CD14-positive monocyte (primary cell): ENCODE data around the gene CCNQ. TPM values are rescaled to one million over a fixed set of nuclear protein-coding genes. Genes with fewer than 3 reads are reported as not detected.

Source experiments
- DNase-seq, 3 donors: peaks; one replicate each; pipeline ENCODE4 v3.0.0-alpha.2; 2011 to 2022
- H2AFZ ChIP-seq: 2 replicates; pipeline ENCODE4 v1.6.0; 2012; ENCODE audit warnings: mild to moderate bottlenecking, low read depth, low read length, inconsistent platforms; ENCODE audit not compliant: insufficient read depth, poor library complexity, severe bottlenecking
- H3K27ac ChIP-seq, 2 donors: 1 replicate in 1 of 2; 2 replicates in 1 of 2; pipeline ENCODE4 v1.5.1; 2012 to 2013; ENCODE audit warnings: low read length in 2 of 2, control low read depth in 1 of 2, inconsistent platforms in 1 of 2, low read depth in 1 of 2, mild to moderate bottlenecking in 1 of 2
- H3K27me3 ChIP-seq, 2 donors: one replicate each; pipeline versions ENCODE4 v1.6.0 to v1.6.1; 2011 to 2013; ENCODE audit warnings: low read length in 2 of 2; ENCODE audit not compliant: control insufficient read depth in 2 of 2, insufficient read depth in 2 of 2
- H3K36me3 ChIP-seq, 2 donors: replicated peaks in 1 of 2; 1 replicate in 1 of 2; 2 replicates in 1 of 2; pipeline versions ENCODE4 v1.5.1 to v1.6.1; 2012 to 2013; ENCODE audit warnings: low read length in 2 of 2, control low read depth in 1 of 2, inconsistent platforms in 1 of 2, mild to moderate bottlenecking in 1 of 2; ENCODE audit not compliant: insufficient read depth in 2 of 2, control insufficient read depth in 1 of 2
- H3K4me1 ChIP-seq, 2 donors: 1 replicate in 1 of 2; 2 replicates in 1 of 2; pipeline versions ENCODE4 v1.5.1 to v1.6.1; 2012 to 2013; ENCODE audit warnings: low read length in 2 of 2, control low read depth in 1 of 2, inconsistent platforms in 1 of 2, mild to moderate bottlenecking in 1 of 2, moderate library complexity in 1 of 2; ENCODE audit not compliant: insufficient read depth in 2 of 2, control insufficient read depth in 1 of 2
- H3K4me2 ChIP-seq: replicated peaks from 2 replicates; pipeline ENCODE3; 2012; ENCODE audit warnings: low read length, moderate library complexity, mild to moderate bottlenecking; ENCODE audit not compliant: poor library complexity, severe bottlenecking; ENCODE audit errors: extremely low read depth
- H3K4me3 ChIP-seq, 3 experiments: fragments of 200-600 bp in 1 of 3; sonication (generic) in 1 of 3; replicated peaks in 1 of 3; 1 replicate in 2 of 3; 2 replicates in 1 of 3; pipeline ENCODE4 v1.5.1; 2011 to 2013; ENCODE audit warnings: low read length in 3 of 3, mild to moderate bottlenecking in 3 of 3, control low read depth in 2 of 3, low read depth in 2 of 3, inconsistent platforms in 1 of 3, moderate library complexity in 1 of 3
- H3K79me2 ChIP-seq: 2 replicates; pipeline ENCODE4 v1.6.0; 2012; ENCODE audit warnings: mild to moderate bottlenecking, control low read depth, inconsistent platforms, low read length, moderate library complexity; ENCODE audit not compliant: insufficient read depth
- H3K9ac ChIP-seq: 2 replicates; pipeline ENCODE4 v1.6.0; 2017; ENCODE audit warnings: low read length, mild to moderate bottlenecking; ENCODE audit not compliant: insufficient read depth, poor library complexity, severe bottlenecking
- H3K9me3 ChIP-seq, 2 donors: replicated peaks in 1 of 2; 1 replicate in 1 of 2; 2 replicates in 1 of 2; pipeline versions ENCODE4 v1.5.1 to v1.6.1; 2012 to 2013; ENCODE audit warnings: low read length in 2 of 2, control low read depth in 1 of 2; ENCODE audit not compliant: control insufficient read depth in 1 of 2, insufficient read depth in 1 of 2
- H4K20me1 ChIP-seq: 2 replicates; pipeline ENCODE4 v1.6.0; 2012; ENCODE audit warnings: mild to moderate bottlenecking, low read length, control low read depth, moderate library complexity; ENCODE audit not compliant: insufficient read depth
- H3K27ac Mint-ChIP-seq, 7 donors: one replicate each; pipeline ENCODE4 v1.8.0; 2020; ENCODE audit warnings: mild to moderate bottlenecking in 7 of 7, mixed read lengths in 7 of 7, moderate library complexity in 6 of 7, inconsistent platforms in 2 of 7
- H3K27me3 Mint-ChIP-seq, 3 donors: one replicate each; pipeline ENCODE4 v1.8.0; 2021 to 2022; ENCODE audit warnings: low read depth in 3 of 3, mild to moderate bottlenecking in 3 of 3, mixed read lengths in 3 of 3, moderate library complexity in 3 of 3, inconsistent platforms in 1 of 3
- H3K36me3 Mint-ChIP-seq, 2 donors: one replicate each; pipeline ENCODE4 v1.8.0; 2020; ENCODE audit warnings: mixed read lengths in 2 of 2, inconsistent platforms in 1 of 2, mild to moderate bottlenecking in 1 of 2
- H3K4me1 Mint-ChIP-seq: one replicate; pipeline ENCODE4 v1.8.0; 2020; ENCODE audit warnings: mild to moderate bottlenecking, mixed read lengths
- H3K4me3 Mint-ChIP-seq, 2 donors: one replicate each; pipeline ENCODE4 v1.8.0; 2020; ENCODE audit warnings: mild to moderate bottlenecking in 2 of 2, mixed read lengths in 2 of 2, moderate library complexity in 1 of 2
- H3K9me3 Mint-ChIP-seq, 7 donors: one replicate each; pipeline ENCODE4 v1.8.0; 2020 to 2022; ENCODE audit warnings: mixed read lengths in 7 of 7, mild to moderate bottlenecking in 6 of 7, moderate library complexity in 6 of 7, inconsistent platforms in 2 of 7
- WGBS: methylation state at CpG from one replicate; pipeline ENCODE4 v1.1.5; 2013; ENCODE audit warnings: missing lambda C conversion rate; ENCODE audit not compliant: insufficient coverage; 5-methylcytosine and 5-hydroxymethylcytosine counted together
- intact Hi-C, 2 donors: fragments of 100-400 bp; cut with micrococcal nuclease; formaldehyde crosslinking; loops; one replicate each; pipeline versions ENCODE4 v1.15.0 to v1.15.1; 2023
- polyA plus RNA-seq, 3 donors: library from polyadenylated mRNA; depleted of rRNA in 1 of 3; unstranded in 2 of 3; stranded (reverse) in 1 of 3; fragments of 300-500 nt in 2 of 3; fragments of >200 nt in 1 of 3; fragmentation: Illumina TruSeq in 2 of 3; gene quantifications; 1 replicate in 2 of 3; 2 replicates in 1 of 3; pipeline ENCODE4 v1.2.3, GENCODE V29; 2012 to 2021
- TF ChIP-seq, protein P1 (sequence below): fragments of 200-600 bp; IDR thresholded peaks from one replicate; pipeline ENCODE4 v1.8.0; 2022; ENCODE audit warnings: antibody characterized with exemption, mild to moderate bottlenecking

Gene CCNQ
- polyA plus RNA-seq, 3 donors, result 21.8 to 35.6 (median 29.3) TPM

DNA sequence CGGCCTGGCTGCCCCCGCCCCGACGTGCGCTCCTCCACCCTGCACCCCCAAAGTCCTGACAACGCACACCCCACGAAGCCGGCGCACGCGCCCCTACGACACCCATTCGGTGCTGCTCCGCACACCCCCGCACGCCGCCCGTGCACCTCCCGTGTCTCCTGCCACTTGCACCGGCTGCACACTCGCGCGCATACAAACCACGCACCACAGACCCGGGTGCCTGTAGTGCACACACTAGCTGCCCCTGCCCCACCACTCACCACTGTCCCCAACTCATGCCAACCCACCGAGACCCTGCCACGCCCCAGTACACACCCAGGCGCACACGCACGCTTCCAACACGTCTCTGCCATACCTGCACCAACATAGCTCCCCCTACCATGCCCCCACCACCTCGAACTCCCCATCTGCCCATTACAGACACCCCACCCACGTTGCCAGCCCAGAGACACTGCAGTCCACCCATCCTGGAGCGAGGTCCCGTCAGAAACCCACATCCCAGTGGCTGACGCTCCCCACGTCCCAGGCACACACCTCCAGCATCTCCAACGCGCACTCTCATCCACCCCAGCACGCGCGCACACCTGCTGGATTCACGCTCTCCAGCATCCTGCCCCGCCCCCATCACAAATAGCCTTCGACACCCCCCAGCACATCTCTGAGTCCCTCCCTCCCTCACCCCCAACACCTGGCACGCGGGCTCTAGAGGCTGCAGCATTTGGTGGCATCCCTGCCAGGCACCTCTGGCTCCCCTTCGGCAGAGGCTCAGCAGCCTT is 43.9 kb upstream of the CCNQ start:
- H3K4me1 Mint-ChIP-seq, result peaks cover 2% of the 10 kb centered on the region
- Histone ChIP-seq H4K20me1 (no peaks in the 10 kb centered on the region), H3K79me2 (no peaks in the 10 kb centered on the region), H2AFZ (no peak overlapping the region), H3K9me3 (peaks cover 0 to 12% of the 10 kb centered on the region in 2 donors), H3K4me3 (no peak overlapping the region), H3K4me1 (peaks cover 0 to 5% of the 10 kb centered on the region in 2 donors), H3K27ac (no peak overlapping the region), H3K36me3 (no peaks in the 10 kb centered on the region), H3K9ac (no peak overlapping the region), H3K4me2 (no peak overlapping the region), H3K27me3 (peaks cover 16 to 56% of the 10 kb centered on the region in 2 donors)
- H3K36me3 Mint-ChIP-seq, result peaks cover 0 to 1% of the 10 kb centered on the region in 2 donors
- WGBS, result 8% methylated on average over 29 of the region's 48 CpGs
- H3K9me3 Mint-ChIP-seq, result peaks cover 0 to 21% (median 8%) of the 10 kb centered on the region in 7 donors
- no peak for DNase-seq
- TF ChIP-seq, protein P1, sequence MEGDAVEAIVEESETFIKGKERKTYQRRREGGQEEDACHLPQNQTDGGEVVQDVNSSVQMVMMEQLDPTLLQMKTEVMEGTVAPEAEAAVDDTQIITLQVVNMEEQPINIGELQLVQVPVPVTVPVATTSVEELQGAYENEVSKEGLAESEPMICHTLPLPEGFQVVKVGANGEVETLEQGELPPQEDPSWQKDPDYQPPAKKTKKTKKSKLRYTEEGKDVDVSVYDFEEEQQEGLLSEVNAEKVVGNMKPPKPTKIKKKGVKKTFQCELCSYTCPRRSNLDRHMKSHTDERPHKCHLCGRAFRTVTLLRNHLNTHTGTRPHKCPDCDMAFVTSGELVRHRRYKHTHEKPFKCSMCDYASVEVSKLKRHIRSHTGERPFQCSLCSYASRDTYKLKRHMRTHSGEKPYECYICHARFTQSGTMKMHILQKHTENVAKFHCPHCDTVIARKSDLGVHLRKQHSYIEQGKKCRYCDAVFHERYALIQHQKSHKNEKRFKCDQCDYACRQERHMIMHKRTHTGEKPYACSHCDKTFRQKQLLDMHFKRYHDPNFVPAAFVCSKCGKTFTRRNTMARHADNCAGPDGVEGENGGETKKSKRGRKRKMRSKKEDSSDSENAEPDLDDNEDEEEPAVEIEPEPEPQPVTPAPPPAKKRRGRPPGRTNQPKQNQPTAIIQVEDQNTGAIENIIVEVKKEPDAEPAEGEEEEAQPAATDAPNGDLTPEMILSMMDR, result no peak
- H3K27me3 Mint-ChIP-seq, result peaks cover 45 to 74% (median 68%) of the 10 kb centered on the region in 3 donors
- H3K27ac Mint-ChIP-seq, result no peak overlapping the region
- intact Hi-C loops, result no loop called here
- H3K4me3 Mint-ChIP-seq, result peak overlapping the region in 1 of 2 donors; percentile 78

DNA sequence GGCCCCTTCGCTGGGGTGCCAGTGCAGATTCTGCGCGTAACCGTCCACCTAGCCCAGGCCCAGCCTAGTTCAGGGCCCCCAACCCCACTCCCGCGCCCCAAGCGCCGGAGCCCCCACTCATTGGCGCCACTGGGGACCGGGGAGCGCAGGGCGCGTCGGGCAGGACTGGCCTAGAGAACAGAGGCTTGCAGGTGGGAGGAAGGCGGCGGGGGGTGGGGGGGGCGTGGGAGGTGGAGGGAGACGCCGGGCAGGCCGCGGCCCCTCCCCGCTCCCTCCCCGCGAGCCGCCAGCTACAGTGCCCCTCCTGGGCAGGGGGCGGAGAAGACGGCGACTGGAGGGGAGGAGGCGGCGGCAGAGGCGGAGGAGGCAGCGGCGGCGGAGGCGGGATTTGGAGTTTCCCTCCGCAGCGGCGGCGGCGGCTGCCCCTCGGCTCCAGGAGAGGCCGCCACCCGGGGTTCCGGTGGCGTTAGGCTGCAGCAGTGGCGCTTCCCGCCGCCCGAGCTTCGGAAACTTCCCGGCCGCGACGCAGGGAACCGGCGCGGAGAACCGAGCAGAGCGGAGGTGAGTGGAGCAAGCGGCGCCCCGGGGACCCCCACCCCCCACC is 43.2 kb upstream of the CCNQ start:
- WGBS, result 1% methylated on average over 19 of the region's 62 CpGs
- peak overlapping the region in 1 of 2 donors; percentile 57 for H3K4me3 Mint-ChIP-seq
- peaks cover 0 to 1% of the 10 kb centered on the region in 2 donors for H3K36me3 Mint-ChIP-seq
- TF ChIP-seq, protein P1, result no peak
- Histone ChIP-seq H3K9me3 (peaks cover 0 to 12% of the 10 kb centered on the region in 2 donors), H3K36me3 (no peaks in the 10 kb centered on the region), H3K4me3 (no peak overlapping the region), H4K20me1 (no peaks in the 10 kb centered on the region), H3K27me3 (peaks cover 16 to 50% of the 10 kb centered on the region in 2 donors), H3K4me2 (no peak overlapping the region), H3K9ac (no peak overlapping the region), H3K79me2 (no peaks in the 10 kb centered on the region), H3K4me1 (peaks cover 0 to 3% of the 10 kb centered on the region in 2 donors), H3K27ac (no peak overlapping the region), H2AFZ (no peak overlapping the region)
- intact Hi-C loops, result no loop called here
- no peak overlapping the region for H3K27ac Mint-ChIP-seq
- DNase-seq, result no peak
- H3K9me3 Mint-ChIP-seq, result peaks cover 0 to 21% (median 8%) of the 10 kb centered on the region in 7 donors
- peaks cover 43 to 67% (median 63%) of the 10 kb centered on the region in 3 donors for H3K27me3 Mint-ChIP-seq
- peaks cover 2% of the 10 kb centered on the region for H3K4me1 Mint-ChIP-seq
